Measurements from ENCODE around the gene RHBDL3.
A peak's percentile ranks its signal among the peaks of the same experiment; 100 is the strongest.

DNA sequence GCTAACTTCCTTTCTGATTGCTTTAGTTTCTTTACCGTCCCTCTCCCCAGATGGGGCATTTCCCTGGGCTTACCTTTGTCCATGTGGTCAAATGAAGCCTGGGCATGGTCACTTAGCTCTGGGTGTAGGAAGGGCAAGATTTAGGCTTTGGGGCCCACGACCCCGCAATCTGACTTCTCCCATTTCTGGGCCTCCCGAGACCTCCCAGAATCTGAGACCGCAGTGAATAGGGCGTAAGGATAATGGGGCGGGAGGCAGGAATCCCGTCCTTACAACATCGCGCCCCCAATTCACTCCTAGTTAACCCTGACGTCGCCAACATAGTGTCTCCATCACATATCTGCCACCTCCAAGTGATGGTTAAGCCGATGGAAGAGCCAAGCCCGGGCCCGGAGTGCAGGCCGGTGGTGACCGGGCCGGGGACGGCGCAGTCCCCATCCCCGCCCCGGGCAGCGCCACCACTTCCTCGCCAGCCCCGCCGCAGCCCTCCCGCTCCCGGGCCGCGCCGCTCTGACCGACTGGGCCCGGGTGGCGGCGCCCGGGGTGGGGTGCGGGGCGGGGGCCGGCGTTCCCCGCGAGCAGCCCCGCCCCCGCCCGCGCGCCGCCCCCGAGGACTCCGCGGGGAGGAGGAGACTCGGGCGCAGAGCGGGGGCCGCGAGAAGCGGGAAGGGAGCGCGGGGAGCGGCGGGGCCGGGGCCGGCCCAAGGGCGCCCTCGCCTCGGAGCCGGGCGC lies at the start of gene RHBDL3:
- TF ChIP-seq, protein P1, sequence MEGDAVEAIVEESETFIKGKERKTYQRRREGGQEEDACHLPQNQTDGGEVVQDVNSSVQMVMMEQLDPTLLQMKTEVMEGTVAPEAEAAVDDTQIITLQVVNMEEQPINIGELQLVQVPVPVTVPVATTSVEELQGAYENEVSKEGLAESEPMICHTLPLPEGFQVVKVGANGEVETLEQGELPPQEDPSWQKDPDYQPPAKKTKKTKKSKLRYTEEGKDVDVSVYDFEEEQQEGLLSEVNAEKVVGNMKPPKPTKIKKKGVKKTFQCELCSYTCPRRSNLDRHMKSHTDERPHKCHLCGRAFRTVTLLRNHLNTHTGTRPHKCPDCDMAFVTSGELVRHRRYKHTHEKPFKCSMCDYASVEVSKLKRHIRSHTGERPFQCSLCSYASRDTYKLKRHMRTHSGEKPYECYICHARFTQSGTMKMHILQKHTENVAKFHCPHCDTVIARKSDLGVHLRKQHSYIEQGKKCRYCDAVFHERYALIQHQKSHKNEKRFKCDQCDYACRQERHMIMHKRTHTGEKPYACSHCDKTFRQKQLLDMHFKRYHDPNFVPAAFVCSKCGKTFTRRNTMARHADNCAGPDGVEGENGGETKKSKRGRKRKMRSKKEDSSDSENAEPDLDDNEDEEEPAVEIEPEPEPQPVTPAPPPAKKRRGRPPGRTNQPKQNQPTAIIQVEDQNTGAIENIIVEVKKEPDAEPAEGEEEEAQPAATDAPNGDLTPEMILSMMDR (IDR thresholded peaks at IDR 0.05; ENCODE audit: borderline replicate concordance, extremely low read depth, low read length, poor library complexity, severe bottlenecking) = no peak
- peak; percentile 56 for TF ChIP-seq EZH2 (IDR thresholded peaks at IDR 0.05; ENCODE audit: borderline replicate concordance, low read depth, low read length, severe bottlenecking)

Data from DND-41 (cell line).